ENCODE data around the gene PHYKPL. TPM values are rescaled to one million over a fixed set of nuclear protein-coding genes. Genes with fewer than 3 reads are reported as not detected.

PHYKPL gene
- polyA plus RNA-seq, 1 donor from 2014 or later = 16.9 TPM

DNA sequence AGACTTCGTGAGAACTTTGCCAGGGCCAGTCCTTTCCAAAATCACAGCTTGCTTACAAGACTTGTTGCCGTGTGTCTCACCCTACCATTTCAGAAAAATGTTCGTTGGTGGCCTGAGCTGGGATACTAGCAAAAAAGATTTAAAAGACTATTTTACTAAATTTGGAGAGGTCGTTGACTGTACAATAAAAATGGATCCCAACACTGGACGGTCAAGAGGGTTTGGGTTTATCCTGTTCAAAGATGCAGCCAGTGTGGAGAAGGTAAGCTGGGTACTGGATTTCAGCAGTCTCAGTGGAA is 26.9 kb downstream of the PHYKPL start:
- H3K9ac ChIP-seq (ENCODE audit: low read length) = peak overlapping the region; percentile 86
- H3K9me2 ChIP-seq (ENCODE audit: insufficient read depth, low read length) = no peaks in the 10 kb centered on the region
- H2AFZ ChIP-seq (ENCODE audit: low read depth, low read length) = no peak overlapping the region
- H3K4me2 ChIP-seq (ENCODE audit: low read length) = peak overlapping the region; percentile 94
- peak overlapping the region; percentile 78 for H3K27ac ChIP-seq (ENCODE audit: low read length)
- H3K4me3 ChIP-seq (ENCODE audit: low read length) = peak overlapping the region; percentile 91
- no peaks in the 10 kb centered on the region for H3F3A ChIP-seq (ENCODE audit: insufficient read depth, low read length, poor library complexity, severe bottlenecking)
- H3K9me3 ChIP-seq (ENCODE audit: low read length) = no peaks in the 10 kb centered on the region
- H4K20me1 ChIP-seq (ENCODE audit: insufficient read depth) = peaks cover 24% of the 10 kb centered on the region
- H3K36me3 ChIP-seq (ENCODE audit: insufficient read depth, low read length) = no peaks in the 10 kb centered on the region
- H3K79me2 ChIP-seq (replicated peaks; ENCODE audit: insufficient read depth, low read length) = peaks cover 40% of the 10 kb centered on the region
- TF ChIP-seq EZH2 (IDR thresholded peaks at IDR 0.05; ENCODE audit: borderline replicate concordance, insufficient read depth, low read length, poor library complexity, severe bottlenecking) (no peak), TAF1 (IDR thresholded peaks at IDR 0.05; ENCODE audit: low read depth) (no peak), SMC3 (conservative IDR thresholded peaks at IDR 0.05; ENCODE audit: poor library complexity) (no peak), EP300 (conservative IDR thresholded peaks at IDR 0.05; ENCODE audit: poor library complexity, severe bottlenecking) (no peak), POLR2AphosphoS5 (IDR thresholded peaks at IDR 0.05) (no peak), MXI1 (conservative IDR thresholded peaks at IDR 0.05; ENCODE audit: poor library complexity, severe bottlenecking) (no peak), RAD21 (conservative IDR thresholded peaks at IDR 0.05) (no peak)
- TF ChIP-seq, protein P1, sequence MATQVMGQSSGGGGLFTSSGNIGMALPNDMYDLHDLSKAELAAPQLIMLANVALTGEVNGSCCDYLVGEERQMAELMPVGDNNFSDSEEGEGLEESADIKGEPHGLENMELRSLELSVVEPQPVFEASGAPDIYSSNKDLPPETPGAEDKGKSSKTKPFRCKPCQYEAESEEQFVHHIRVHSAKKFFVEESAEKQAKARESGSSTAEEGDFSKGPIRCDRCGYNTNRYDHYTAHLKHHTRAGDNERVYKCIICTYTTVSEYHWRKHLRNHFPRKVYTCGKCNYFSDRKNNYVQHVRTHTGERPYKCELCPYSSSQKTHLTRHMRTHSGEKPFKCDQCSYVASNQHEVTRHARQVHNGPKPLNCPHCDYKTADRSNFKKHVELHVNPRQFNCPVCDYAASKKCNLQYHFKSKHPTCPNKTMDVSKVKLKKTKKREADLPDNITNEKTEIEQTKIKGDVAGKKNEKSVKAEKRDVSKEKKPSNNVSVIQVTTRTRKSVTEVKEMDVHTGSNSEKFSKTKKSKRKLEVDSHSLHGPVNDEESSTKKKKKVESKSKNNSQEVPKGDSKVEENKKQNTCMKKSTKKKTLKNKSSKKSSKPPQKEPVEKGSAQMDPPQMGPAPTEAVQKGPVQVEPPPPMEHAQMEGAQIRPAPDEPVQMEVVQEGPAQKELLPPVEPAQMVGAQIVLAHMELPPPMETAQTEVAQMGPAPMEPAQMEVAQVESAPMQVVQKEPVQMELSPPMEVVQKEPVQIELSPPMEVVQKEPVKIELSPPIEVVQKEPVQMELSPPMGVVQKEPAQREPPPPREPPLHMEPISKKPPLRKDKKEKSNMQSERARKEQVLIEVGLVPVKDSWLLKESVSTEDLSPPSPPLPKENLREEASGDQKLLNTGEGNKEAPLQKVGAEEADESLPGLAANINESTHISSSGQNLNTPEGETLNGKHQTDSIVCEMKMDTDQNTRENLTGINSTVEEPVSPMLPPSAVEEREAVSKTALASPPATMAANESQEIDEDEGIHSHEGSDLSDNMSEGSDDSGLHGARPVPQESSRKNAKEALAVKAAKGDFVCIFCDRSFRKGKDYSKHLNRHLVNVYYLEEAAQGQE (IDR thresholded peaks at IDR 0.05; ENCODE audit: borderline replicate concordance) = no peak
- TF ChIP-seq, protein P2, sequence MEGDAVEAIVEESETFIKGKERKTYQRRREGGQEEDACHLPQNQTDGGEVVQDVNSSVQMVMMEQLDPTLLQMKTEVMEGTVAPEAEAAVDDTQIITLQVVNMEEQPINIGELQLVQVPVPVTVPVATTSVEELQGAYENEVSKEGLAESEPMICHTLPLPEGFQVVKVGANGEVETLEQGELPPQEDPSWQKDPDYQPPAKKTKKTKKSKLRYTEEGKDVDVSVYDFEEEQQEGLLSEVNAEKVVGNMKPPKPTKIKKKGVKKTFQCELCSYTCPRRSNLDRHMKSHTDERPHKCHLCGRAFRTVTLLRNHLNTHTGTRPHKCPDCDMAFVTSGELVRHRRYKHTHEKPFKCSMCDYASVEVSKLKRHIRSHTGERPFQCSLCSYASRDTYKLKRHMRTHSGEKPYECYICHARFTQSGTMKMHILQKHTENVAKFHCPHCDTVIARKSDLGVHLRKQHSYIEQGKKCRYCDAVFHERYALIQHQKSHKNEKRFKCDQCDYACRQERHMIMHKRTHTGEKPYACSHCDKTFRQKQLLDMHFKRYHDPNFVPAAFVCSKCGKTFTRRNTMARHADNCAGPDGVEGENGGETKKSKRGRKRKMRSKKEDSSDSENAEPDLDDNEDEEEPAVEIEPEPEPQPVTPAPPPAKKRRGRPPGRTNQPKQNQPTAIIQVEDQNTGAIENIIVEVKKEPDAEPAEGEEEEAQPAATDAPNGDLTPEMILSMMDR (IDR thresholded peaks at IDR 0.05; ENCODE audit: poor library complexity, severe bottlenecking) = no peak
- no peaks in the 10 kb centered on the region for H3K27me3 ChIP-seq (ENCODE audit: insufficient read depth, low read depth, low read length)

DNA sequence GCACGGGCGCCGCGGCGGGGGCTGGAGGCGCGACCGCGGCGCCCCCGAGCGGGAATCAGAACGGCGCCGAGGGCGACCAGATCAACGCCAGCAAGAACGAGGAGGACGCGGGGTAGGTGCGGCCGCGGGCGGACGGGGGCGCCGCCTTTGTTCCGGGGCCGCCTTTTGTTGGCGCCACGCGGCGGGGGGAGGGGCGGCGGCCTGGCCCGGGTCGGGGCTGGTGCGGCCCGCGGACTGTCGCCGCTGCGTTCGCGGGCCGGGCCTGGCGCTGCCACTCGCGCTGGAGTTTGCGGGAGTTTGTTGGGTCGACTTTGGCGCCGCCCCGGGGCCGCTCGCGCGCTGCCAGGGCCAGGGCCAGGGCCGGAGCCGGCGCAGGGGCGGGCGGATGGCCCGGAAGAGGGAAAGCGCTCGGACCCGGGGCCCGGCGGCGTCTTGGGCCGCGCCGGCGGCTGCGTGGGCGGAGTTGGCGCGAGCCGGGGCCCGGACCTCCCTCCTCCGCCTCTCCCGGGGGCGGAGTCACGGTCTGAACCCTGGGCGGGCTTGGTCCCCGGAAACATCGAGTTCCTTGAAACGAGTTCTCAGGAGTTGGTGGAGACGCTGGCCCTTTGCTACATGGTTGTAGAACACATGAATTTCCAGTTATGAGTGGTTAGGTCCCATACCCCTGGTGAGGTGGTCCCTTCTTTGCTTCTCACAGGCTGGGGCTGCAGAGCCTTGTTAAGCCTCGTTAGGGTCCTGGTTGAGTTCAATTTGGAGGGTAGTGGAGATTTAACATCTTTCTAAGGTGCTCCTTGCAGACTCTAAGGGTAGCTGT is 27.5 kb downstream of the PHYKPL start:
- Histone ChIP-seq H3F3A (ENCODE audit: insufficient read depth, low read length, poor library complexity, severe bottlenecking) (no peaks in the 10 kb centered on the region), H3K36me3 (ENCODE audit: insufficient read depth, low read length) (no peaks in the 10 kb centered on the region), H3K79me2 (replicated peaks; ENCODE audit: insufficient read depth, low read length) (peaks cover 40% of the 10 kb centered on the region), H3K9me3 (ENCODE audit: low read length) (no peaks in the 10 kb centered on the region), H2AFZ (ENCODE audit: low read depth, low read length) (no peak overlapping the region), H3K9ac (ENCODE audit: low read length) (peak overlapping the region; percentile 86), H3K27me3 (ENCODE audit: insufficient read depth, low read depth, low read length) (no peaks in the 10 kb centered on the region), H3K4me3 (ENCODE audit: low read length) (peak overlapping the region; percentile 91), H4K20me1 (ENCODE audit: insufficient read depth) (peaks cover 24% of the 10 kb centered on the region), H3K9me2 (ENCODE audit: insufficient read depth, low read length) (no peaks in the 10 kb centered on the region), H3K4me2 (ENCODE audit: low read length) (peak overlapping the region; percentile 94), H3K27ac (ENCODE audit: low read length) (peak overlapping the region; percentile 78)
- TF ChIP-seq MXI1 (conservative IDR thresholded peaks at IDR 0.05; ENCODE audit: poor library complexity, severe bottlenecking) (no peak), SMC3 (conservative IDR thresholded peaks at IDR 0.05; ENCODE audit: poor library complexity) (no peak)
- TF ChIP-seq, protein P2 (IDR thresholded peaks at IDR 0.05; ENCODE audit: poor library complexity, severe bottlenecking) = peak; percentile 6

Measured in neural cell (in vitro differentiated cells).